Posterior vena cava (tissue), 2 donors: ENCODE data around the gene CST7. TPM values are rescaled to one million over a fixed set of nuclear protein-coding genes. Genes with fewer than 3 reads are reported as not detected.
"Not testable (repeated sequence)": the region's sequence is repeated elsewhere in the genome, so short reads cannot be mapped to it uniquely, and the experiment has no call there.

Experiments
- DNase-seq: peaks from one replicate; pipeline ENCODE4 v3.0.0-alpha.2; 2020; ENCODE audit warnings: low spot score
- intact Hi-C, 2 donors: fragments of 100-400 bp; cut with DNase I; formaldehyde crosslinking; loops; one replicate each; pipeline versions ENCODE4 v1.14.1 to v1.14.2; 2022 to 2023
- total RNA-seq, 2 donors: library from RNA; stranded (reverse); fragmentation: NEBNext Ultra II Directional; extraction: Animal tissue kit (Norgen Biotek cat#: 25700); gene quantifications; one replicate each; pipeline ENCODE4 v1.2.1, GENCODE V29; 2021
- donor health status: DM: yes; HTN: yes; CAD: no.
- donor health status: DM: yes; HTN: yes; CAD: no.

CST7 gene
- total RNA-seq, 2 donors from 2014 or later = 2.5 to 3.4 TPM

- intact Hi-C loops = loop anchor here (1.0 to 10.0 kb wide), 3 partner anchors 18 to 754 kb away; no protein-coding TSS in a partner anchor
- peak; percentile 63 for DNase-seq
These were observed 30.2 kb upstream of the CST7 start for GRCh38 chr20:24918579-24919566.

GRCh38 chr20:24919665-24920064 is 29.4 kb upstream of the CST7 start:
- intact Hi-C loops = loop anchor here (5.0 to 10.0 kb wide), 3 partner anchors 415 to 1572 kb away; no protein-coding TSS in a partner anchor
- not testable (repeated sequence) for DNase-seq

- not testable (repeated sequence) for DNase-seq
- intact Hi-C loops = loop anchor here in 1 of 2 donors (5.0 kb wide), 1 partner anchor 1573 kb away; no protein-coding TSS in a partner anchor
These were observed 28.4 kb upstream of the CST7 start for GRCh38 chr20:24920706-24921105.

- intact Hi-C loops = not testable (repeated sequence)
- peak; percentile 5 for DNase-seq
These were observed 19.8 kb upstream of the CST7 start for GRCh38 chr20:24929259-24929658.

- intact Hi-C loops = not testable (repeated sequence)
- DNase-seq = peak; percentile 46
These were observed 19.0 kb upstream of the CST7 start for GRCh38 chr20:24929867-24930723.

- DNase-seq = peak; percentile 38
- intact Hi-C loops = not testable (repeated sequence)
These were observed 18.1 kb upstream of the CST7 start for GRCh38 chr20:24930724-24931688.

- DNase-seq, intact Hi-C loops: not testable (repeated sequence)
These were observed 17.2 kb upstream of the CST7 start for GRCh38 chr20:24931893-24932292.

GRCh38 chr20:24933266-24933908 is 15.7 kb upstream of the CST7 start:
- DNase-seq = peak; percentile 54
- intact Hi-C loops = no loop called here

GRCh38 chr20:24934101-24934661 is 14.9 kb upstream of the CST7 start:
- intact Hi-C loops = no loop called here
- peak; percentile 64 for DNase-seq

- DNase-seq = no peak
- intact Hi-C loops = no loop called here
These were observed 14.4 kb upstream of the CST7 start for GRCh38 chr20:24934716-24935115.

- intact Hi-C loops = no loop called here
These were observed 13.9 kb upstream of the CST7 start for GRCh38 chr20:24935140-24935539.

GRCh38 chr20:24935766-24936525 is 13.1 kb upstream of the CST7 start:
- DNase-seq = peak; percentile 37
- intact Hi-C loops = no loop called here

More at GRCh38 chr20:24935140-24935539, 13.9 kb upstream of the CST7 start:
- DNase-seq = peak; percentile 24

- intact Hi-C loops = loop anchor here in 1 of 2 donors (1.0 kb wide), 1 partner anchor 18 kb away; no protein-coding TSS in a partner anchor
These were observed 12.3 kb upstream of the CST7 start for GRCh38 chr20:24936526-24937407.

GRCh38 chr20:24937579-24937978 is 11.5 kb upstream of the CST7 start:
- DNase-seq = peak; percentile 55
- intact Hi-C loops = loop anchor here in 1 of 2 donors (1.0 kb wide), 1 partner anchor 19 kb away; no protein-coding TSS in a partner anchor

More at GRCh38 chr20:24936526-24937407, 12.3 kb upstream of the CST7 start:
- DNase-seq = peak; percentile 40

GRCh38 chr20:24938498-24938897 is 10.6 kb upstream of the CST7 start:
- intact Hi-C loops = no loop called here

GRCh38 chr20:24939036-24939435 is 10.0 kb upstream of the CST7 start:
- peak; percentile 24 for DNase-seq
- intact Hi-C loops = no loop called here

More at GRCh38 chr20:24938498-24938897, 10.6 kb upstream of the CST7 start:
- DNase-seq = peak; percentile 41
